ENCODE measurements around the gene PELI1.

DNA sequence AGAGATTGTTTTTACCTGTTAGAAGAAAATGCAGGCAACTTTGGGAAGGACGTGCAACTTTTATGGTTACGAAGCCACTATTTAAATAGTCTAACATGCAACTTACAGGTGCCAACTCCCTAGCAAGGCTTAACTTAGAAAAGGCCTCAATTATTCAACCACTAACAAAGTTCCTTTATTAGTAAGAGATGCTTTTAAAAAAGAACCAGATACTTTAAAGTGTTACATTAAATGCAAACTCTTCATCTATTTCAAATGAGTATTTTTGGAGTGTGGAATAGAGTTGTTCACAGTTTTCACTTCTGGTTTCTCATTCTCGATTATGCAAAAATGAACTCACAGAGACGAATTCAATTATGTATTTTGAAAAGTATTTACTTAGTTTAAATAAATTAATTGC is 51.7 kb downstream of the PELI1 start:
- TF ChIP-seq, protein P1, sequence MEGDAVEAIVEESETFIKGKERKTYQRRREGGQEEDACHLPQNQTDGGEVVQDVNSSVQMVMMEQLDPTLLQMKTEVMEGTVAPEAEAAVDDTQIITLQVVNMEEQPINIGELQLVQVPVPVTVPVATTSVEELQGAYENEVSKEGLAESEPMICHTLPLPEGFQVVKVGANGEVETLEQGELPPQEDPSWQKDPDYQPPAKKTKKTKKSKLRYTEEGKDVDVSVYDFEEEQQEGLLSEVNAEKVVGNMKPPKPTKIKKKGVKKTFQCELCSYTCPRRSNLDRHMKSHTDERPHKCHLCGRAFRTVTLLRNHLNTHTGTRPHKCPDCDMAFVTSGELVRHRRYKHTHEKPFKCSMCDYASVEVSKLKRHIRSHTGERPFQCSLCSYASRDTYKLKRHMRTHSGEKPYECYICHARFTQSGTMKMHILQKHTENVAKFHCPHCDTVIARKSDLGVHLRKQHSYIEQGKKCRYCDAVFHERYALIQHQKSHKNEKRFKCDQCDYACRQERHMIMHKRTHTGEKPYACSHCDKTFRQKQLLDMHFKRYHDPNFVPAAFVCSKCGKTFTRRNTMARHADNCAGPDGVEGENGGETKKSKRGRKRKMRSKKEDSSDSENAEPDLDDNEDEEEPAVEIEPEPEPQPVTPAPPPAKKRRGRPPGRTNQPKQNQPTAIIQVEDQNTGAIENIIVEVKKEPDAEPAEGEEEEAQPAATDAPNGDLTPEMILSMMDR (IDR thresholded peaks at IDR 0.05; ENCODE audit: low read depth, low read length, poor library complexity, severe bottlenecking), result no peak
- no peak for TF ChIP-seq EZH2phosphoT487 (IDR thresholded peaks at IDR 0.05; ENCODE audit: borderline replicate concordance, low read length)

All from DOHH2 (cell line).